GM19035 (cell line): ENCODE results near the gene TBC1D10A.

Experiments
- ATAC-seq: cut with Tn5 transposase; IDR thresholded peaks from one replicate; pipeline ENCODE4 v1.9.1; 2021; ENCODE audit not compliant: unreplicated experiment

The TBC1D10A gene

GRCh38 chr22:30286813-30287647 is 39.7 kb downstream of the TBC1D10A start:
- ATAC-seq = no peak

- ATAC-seq = no peak
Observed at GRCh38 chr22:30286331-30286730, 40.4 kb downstream of the TBC1D10A start.

- no peak for ATAC-seq
Observed at GRCh38 chr22:30285846-30286200, 40.9 kb downstream of the TBC1D10A start.

- no peak for ATAC-seq
Observed at GRCh38 chr22:30285176-30285845, 41.4 kb downstream of the TBC1D10A start.

GRCh38 chr22:30284666-30285065 is 42.1 kb downstream of the TBC1D10A start:
- ATAC-seq = no peak

- no peak for ATAC-seq
Observed at GRCh38 chr22:30284172-30284571, 42.6 kb downstream of the TBC1D10A start.

- no peak for ATAC-seq
Observed at GRCh38 chr22:30283342-30283741, 43.4 kb downstream of the TBC1D10A start.

GRCh38 chr22:30282616-30283046 is 44.1 kb downstream of the TBC1D10A start:
- ATAC-seq = no peak

- ATAC-seq = no peak
Observed at GRCh38 chr22:30280505-30280904, 46.2 kb downstream of the TBC1D10A start.

GRCh38 chr22:30279932-30280331 is 46.8 kb downstream of the TBC1D10A start:
- ATAC-seq = no peak

GRCh38 chr22:30279046-30279788 is 47.5 kb downstream of the TBC1D10A start:
- no peak for ATAC-seq

GRCh38 chr22:30277547-30278344 is 49.0 kb downstream of the TBC1D10A start:
- no peak for ATAC-seq

- no peak for ATAC-seq
Observed at GRCh38 chr22:30276039-30276438, 50.7 kb downstream of the TBC1D10A start.

GRCh38 chr22:30275625-30276024 is 51.1 kb downstream of the TBC1D10A start:
- ATAC-seq = no peak

GRCh38 chr22:30274437-30274812 is 52.3 kb downstream of the TBC1D10A start:
- no peak for ATAC-seq

GRCh38 chr22:30273711-30274436 is 52.9 kb downstream of the TBC1D10A start:
- no peak for ATAC-seq

- no peak for ATAC-seq
Observed at GRCh38 chr22:30272781-30273601, 53.8 kb downstream of the TBC1D10A start.

GRCh38 chr22:30270832-30271231 is 55.9 kb downstream of the TBC1D10A start:
- ATAC-seq = no peak

GRCh38 chr22:30268331-30268730 is 58.4 kb downstream of the TBC1D10A start:
- ATAC-seq = no peak
